GM12878 (cell line): ENCODE measurements around the gene IL1RAPL1. TPM values are rescaled to one million over a fixed set of nuclear protein-coding genes. Genes with fewer than 3 reads are reported as not detected.

ENCODE experiments used
- ATAC-seq: fragments of 200-7000 bp; cut with Tn5 transposase; 3 replicates; pipeline ENCODE4 v1.9.1; 2020; ENCODE audit warnings: mild to moderate bottlenecking, moderate library complexity
- BruUV-seq: library from RNA; stranded (reverse); fragments of 400-500 nt; replicated peaks from 2 replicates; lab custom pipeline; 2021; lab: Mats Ljungman, UMichigan
- CTCF ChIA-PET: fragments of 300-600 bp; sonication (Branson Sonifier 250); formaldehyde crosslinking; extraction: SDS; loops from one replicate; lab custom pipeline; 2021; ENCODE audit warnings: inconsistent platforms; lab: Yijun Ruan, JAX
- POLR2A ChIA-PET: fragments of 350-600 bp; formaldehyde crosslinking; extraction: SDS; loops from one replicate; lab custom pipeline; 2021; ENCODE audit warnings: inconsistent platforms; lab: Charles Lee
- RAD21 ChIA-PET: fragments of 300-600 bp; sonication (Branson Sonifier 250); formaldehyde crosslinking; loops from one replicate; lab custom pipeline; 2023; ENCODE audit warnings: antibody characterized with exemption; ENCODE audit not compliant: unreplicated experiment; lab: Charles Lee
- SMC1A ChIA-PET: fragments of 300-600 bp; sonication (Branson Sonifier 250); formaldehyde crosslinking; loops from one replicate; lab custom pipeline; 2023; ENCODE audit not compliant: unreplicated experiment, uncharacterized antibody; lab: Charles Lee
- DNase-seq: peaks from one replicate; pipeline ENCODE4 v3.0.0-alpha.2; 2011; ENCODE audit warnings: low read depth, low spot score
- FAIRE-seq: peaks from 3 replicates; lab custom pipeline; 2011; peaks lifted over from hg19 to GRCh38; lab: Jason Lieb, UNC
- H2AFZ ChIP-seq: 2 replicates; pipeline ENCODE4 v1.6.0; 2011; ENCODE audit warnings: low read depth, low read length, control low read depth; ENCODE audit not compliant: control insufficient read depth
- H3K27ac ChIP-seq: 2 replicates; pipeline ENCODE4 v1.5.1; 2011; ENCODE audit warnings: control low read depth; ENCODE audit not compliant: control insufficient read depth, insufficient read depth
- H3K27me3 ChIP-seq, 2 experiments: replicated peaks in 1 of 2; 2 replicates each; pipeline versions ENCODE4 v1.6.0 to v1.6.1; 2011; ENCODE audit warnings: low read length in 1 of 2; ENCODE audit not compliant: control insufficient read depth in 2 of 2, insufficient read depth in 2 of 2
- H3K36me3 ChIP-seq, 2 experiments: 2 replicates each; pipeline ENCODE4 v1.5.1; 2011; ENCODE audit warnings: low read length in 1 of 2; ENCODE audit not compliant: control insufficient read depth in 2 of 2, insufficient read depth in 2 of 2
- H3K4me1 ChIP-seq: 2 replicates; pipeline ENCODE4 v1.6.1; 2011; ENCODE audit warnings: mild to moderate bottlenecking, low read length, moderate library complexity, mixed read lengths; ENCODE audit not compliant: control insufficient read depth, insufficient read depth
- H3K4me2 ChIP-seq: 2 replicates; pipeline ENCODE4 v1.6.0; 2011; ENCODE audit warnings: control low read depth; ENCODE audit not compliant: control insufficient read depth, insufficient read depth
- H3K4me3 ChIP-seq: fragments of 200-600 bp; sonication (generic); 2 replicates; pipeline ENCODE4 v1.5.1; 2016
- H3K79me2 ChIP-seq: 2 replicates; pipeline ENCODE4 v1.6.0; 2011; ENCODE audit warnings: low read length; ENCODE audit not compliant: control insufficient read depth, insufficient read depth
- H3K9ac ChIP-seq: 2 replicates; pipeline ENCODE4 v1.8.0; 2011; ENCODE audit warnings: low read length, control low read depth, mixed read lengths; ENCODE audit not compliant: control insufficient read depth, insufficient read depth
- H3K9me3 ChIP-seq: replicated peaks from 3 replicates; pipeline ENCODE4 v1.5.1; 2011; ENCODE audit warnings: mild to moderate bottlenecking, low read length; ENCODE audit not compliant: control insufficient read depth, insufficient read depth
- H4K20me1 ChIP-seq: 2 replicates; pipeline ENCODE4 v1.6.0; 2011; ENCODE audit not compliant: control insufficient read depth, insufficient read depth
- BACH1 ChIP-seq: fragments of 450-650 bp; IDR thresholded peaks from 2 replicates; pipeline ENCODE4 v1.6.1; 2017; ENCODE audit warnings: mild to moderate bottlenecking, borderline replicate concordance
- CREB1 ChIP-seq: IDR thresholded peaks from 2 replicates; pipeline ENCODE4 v1.6.1; 2012; ENCODE audit warnings: low read depth, mild to moderate bottlenecking, inconsistent platforms
- EP300 ChIP-seq, 2 experiments: fragments of 150-350 bp in 1 of 2; IDR thresholded peaks; 2 replicates each; pipeline ENCODE4 v1.6.1; 2011 to 2012; ENCODE audit warnings: low read depth in 2 of 2, low read length in 2 of 2, borderline replicate concordance in 1 of 2, improper control_type of control experiment in 1 of 2, inconsistent platforms in 1 of 2; ENCODE audit not compliant: control insufficient read depth in 1 of 2
- FOS ChIP-seq: IDR thresholded peaks from 3 replicates; pipeline ENCODE4 v1.6.1; 2011; ENCODE audit warnings: borderline replicate concordance; ENCODE audit not compliant: insufficient read length; ENCODE audit errors: extremely low read depth
- JUND ChIP-seq: IDR thresholded peaks from 2 replicates; pipeline ENCODE4 v1.6.1; 2012; ENCODE audit warnings: low read depth, mild to moderate bottlenecking, low read length, improper control_type of control experiment, moderate library complexity
- KAT2A ChIP-seq: conservative IDR thresholded peaks from 2 replicates; pipeline ENCODE4 v1.6.1; 2011; ENCODE audit warnings: low read depth, low read length; ENCODE audit not compliant: control insufficient read depth
- KDM1A ChIP-seq: fragments of 200-600 bp; sonication (generic); IDR thresholded peaks from 2 replicates; pipeline ENCODE4 v1.6.1; 2016; ENCODE audit warnings: borderline replicate concordance
- NFYA ChIP-seq: IDR thresholded peaks from 2 replicates; pipeline ENCODE4 v1.6.1; 2011; ENCODE audit warnings: low read depth, mild to moderate bottlenecking, low read length, improper control_type of control experiment, borderline replicate concordance
- NR2C1 ChIP-seq: fragments of 450-650 bp; IDR thresholded peaks from 2 replicates; pipeline ENCODE4 v1.6.1; 2017; ENCODE audit warnings: antibody characterized with exemption, mild to moderate bottlenecking, moderate library complexity
- SIX5 ChIP-seq: IDR thresholded peaks from 2 replicates; pipeline ENCODE4 v1.6.1; 2011; ENCODE audit warnings: mild to moderate bottlenecking, low read depth, low read length, moderate library complexity; ENCODE audit not compliant: severe bottlenecking
- SMAD5 ChIP-seq: IDR thresholded peaks from 2 replicates; pipeline ENCODE4 v1.6.1; 2016; ENCODE audit warnings: antibody characterized with exemption, low read depth
- SUZ12 ChIP-seq: fragments of 200-600 bp; sonication (generic); IDR thresholded peaks from one replicate; pipeline ENCODE4 v1.6.1; 2018; ENCODE audit warnings: antibody characterized with exemption, mild to moderate bottlenecking; ENCODE audit not compliant: unreplicated experiment
- WGBS: methylation state at CpG from one replicate; pipeline ENCODE4 v1.1.6; 2016; ENCODE audit warnings: low lambda C conversion rate; ENCODE audit not compliant: insufficient replicate concordance, insufficient coverage; ENCODE audit errors: missing lambda C conversion rate; 5-methylcytosine and 5-hydroxymethylcytosine counted together
- in situ Hi-C: fragments of 300-500 bp; cut with MboI; formaldehyde crosslinking; loops from 9 replicates; pipeline ENCODE4 v1.14.3; 2018; ENCODE audit warnings: mixed read lengths
- intact Hi-C: fragments of 100-400 bp; cut with micrococcal nuclease; formaldehyde crosslinking; loops from one replicate; pipeline ENCODE4 v1.14.2; 2022; ENCODE audit not compliant: unreplicated experiment
- polyA plus RNA-seq, 11 experiments: library from polyadenylated mRNA; depleted of rRNA in 4 of 11; unstranded in 6 of 11; stranded (reverse) in 5 of 11; fragments of >200 nt; fragmentation: Nextera tagmentation in 4 of 11; fragmentation: Illumina TruSeq in 1 of 11; extraction: Ambion mirVana in 4 of 11; extraction: Trizol in 1 of 11; gene quantifications; 1 replicate in 1 of 11; 2 replicates in 10 of 11; pipeline versions ENCODE4 v1.2.1 to v1.2.3, GENCODE V29; 2011 to 2016; ENCODE audit warnings: inconsistent platforms in 2 of 11, missing spikeins in 2 of 11, low read depth in 1 of 11
- total RNA-seq, 4 experiments: library from RNA; depleted of rRNA in 3 of 4; stranded (reverse); fragments of >200 nt in 3 of 4; fragmentation: Illumina TruSeq in 1 of 4; extraction: Trizol in 1 of 4; gene quantifications; 2 replicates each; pipeline versions ENCODE4 v1.2.1 to v1.2.3, GENCODE V29; 2013 to 2021
- TF ChIP-seq, protein P1 (sequence below): fragments of 450-650 bp; IDR thresholded peaks from 2 replicates; pipeline ENCODE4 v1.6.1; 2016; ENCODE audit warnings: mild to moderate bottlenecking
- TF ChIP-seq, protein P2 (sequence below): fragments of 450-650 bp; IDR thresholded peaks from 2 replicates; pipeline ENCODE4 v1.6.1; 2017; ENCODE audit warnings: borderline replicate concordance
- TF ChIP-seq, protein P3 (sequence below): fragments of 450-650 bp; formaldehyde crosslinking; IDR thresholded peaks from 2 replicates; pipeline ENCODE4 v1.4.0; 2022; ENCODE audit warnings: mild to moderate bottlenecking, moderate library complexity

IL1RAPL1 gene
- total and polyA plus RNA-seq, 10 of the 15 experiments (the other 5 are each of a cell fraction or from before 2014, with no cell fraction given), result not detected

DNA sequence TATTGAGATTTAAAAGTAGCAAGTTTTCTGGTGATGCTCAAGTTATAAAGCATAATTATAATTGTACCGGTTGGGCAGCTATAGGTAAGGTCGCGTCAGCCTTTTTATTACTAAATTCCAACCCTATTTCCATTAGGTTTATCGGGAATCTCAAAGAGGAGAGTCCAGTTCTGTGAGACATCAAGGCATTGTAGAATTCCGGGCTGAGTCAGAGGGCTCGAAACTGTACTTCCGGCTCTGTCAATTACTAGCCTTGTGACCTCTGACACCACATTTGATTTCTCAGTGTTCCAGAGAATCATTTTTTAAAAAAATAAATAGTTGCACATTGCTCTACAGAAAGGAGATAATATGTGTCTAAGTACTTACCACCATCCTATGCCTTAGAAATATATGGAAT, 4.3 kb downstream of the IL1RAPL1 start:
- Histone ChIP-seq H3K4me2 (no peak overlapping the region), H3K27me3 (no peaks in the 10 kb centered on the region; a peak in 1 of 4 replicates), H2AFZ (no peak overlapping the region), H3K4me3 (no peak overlapping the region), H3K27ac (no peak overlapping the region), H3K36me3 (no peaks in the 10 kb centered on the region), H3K79me2 (no peaks in the 10 kb centered on the region), H3K9ac (no peak overlapping the region), H4K20me1 (no peaks in the 10 kb centered on the region), H3K4me1 (no peaks in the 10 kb centered on the region), H3K9me3 (no peaks in the 10 kb centered on the region)
- CTCF ChIA-PET, result interaction anchor here (1.4 kb wide), 1 partner anchor 11 kb away, joined by 3 read pairs; no protein-coding TSS in a partner anchor
- 63% methylated on average over 7 of the region's 7 CpGs for WGBS
- no peak for TF ChIP-seq KDM1A
- TF ChIP-seq, protein P1, sequence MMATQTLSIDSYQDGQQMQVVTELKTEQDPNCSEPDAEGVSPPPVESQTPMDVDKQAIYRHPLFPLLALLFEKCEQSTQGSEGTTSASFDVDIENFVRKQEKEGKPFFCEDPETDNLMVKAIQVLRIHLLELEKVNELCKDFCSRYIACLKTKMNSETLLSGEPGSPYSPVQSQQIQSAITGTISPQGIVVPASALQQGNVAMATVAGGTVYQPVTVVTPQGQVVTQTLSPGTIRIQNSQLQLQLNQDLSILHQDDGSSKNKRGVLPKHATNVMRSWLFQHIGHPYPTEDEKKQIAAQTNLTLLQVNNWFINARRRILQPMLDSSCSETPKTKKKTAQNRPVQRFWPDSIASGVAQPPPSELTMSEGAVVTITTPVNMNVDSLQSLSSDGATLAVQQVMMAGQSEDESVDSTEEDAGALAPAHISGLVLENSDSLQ, result no peak
- no peak for TF ChIP-seq SIX5
- TF ChIP-seq SMAD5, result no peak
- no peak for TF ChIP-seq CREB1
- TF ChIP-seq JUND, result no peak
- TF ChIP-seq KAT2A, result no peak
- TF ChIP-seq NR2C1, result no peak
- no peak for TF ChIP-seq NFYA
- no peak for TF ChIP-seq BACH1
- TF ChIP-seq, protein P2, sequence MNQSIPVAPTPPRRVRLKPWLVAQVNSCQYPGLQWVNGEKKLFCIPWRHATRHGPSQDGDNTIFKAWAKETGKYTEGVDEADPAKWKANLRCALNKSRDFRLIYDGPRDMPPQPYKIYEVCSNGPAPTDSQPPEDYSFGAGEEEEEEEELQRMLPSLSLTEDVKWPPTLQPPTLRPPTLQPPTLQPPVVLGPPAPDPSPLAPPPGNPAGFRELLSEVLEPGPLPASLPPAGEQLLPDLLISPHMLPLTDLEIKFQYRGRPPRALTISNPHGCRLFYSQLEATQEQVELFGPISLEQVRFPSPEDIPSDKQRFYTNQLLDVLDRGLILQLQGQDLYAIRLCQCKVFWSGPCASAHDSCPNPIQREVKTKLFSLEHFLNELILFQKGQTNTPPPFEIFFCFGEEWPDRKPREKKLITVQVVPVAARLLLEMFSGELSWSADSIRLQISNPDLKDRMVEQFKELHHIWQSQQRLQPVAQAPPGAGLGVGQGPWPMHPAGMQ, result no peak
- TF ChIP-seq EP300 (IDR thresholded peaks at IDR 0.05; ENCODE audit: borderline replicate concordance in 1 of 2, control insufficient read depth in 1 of 2, low read depth in 2 of 2, low read length in 2 of 2), result no peak
- TF ChIP-seq FOS, result no peak
- TF ChIP-seq SUZ12, result no peak
- TF ChIP-seq, protein P3, sequence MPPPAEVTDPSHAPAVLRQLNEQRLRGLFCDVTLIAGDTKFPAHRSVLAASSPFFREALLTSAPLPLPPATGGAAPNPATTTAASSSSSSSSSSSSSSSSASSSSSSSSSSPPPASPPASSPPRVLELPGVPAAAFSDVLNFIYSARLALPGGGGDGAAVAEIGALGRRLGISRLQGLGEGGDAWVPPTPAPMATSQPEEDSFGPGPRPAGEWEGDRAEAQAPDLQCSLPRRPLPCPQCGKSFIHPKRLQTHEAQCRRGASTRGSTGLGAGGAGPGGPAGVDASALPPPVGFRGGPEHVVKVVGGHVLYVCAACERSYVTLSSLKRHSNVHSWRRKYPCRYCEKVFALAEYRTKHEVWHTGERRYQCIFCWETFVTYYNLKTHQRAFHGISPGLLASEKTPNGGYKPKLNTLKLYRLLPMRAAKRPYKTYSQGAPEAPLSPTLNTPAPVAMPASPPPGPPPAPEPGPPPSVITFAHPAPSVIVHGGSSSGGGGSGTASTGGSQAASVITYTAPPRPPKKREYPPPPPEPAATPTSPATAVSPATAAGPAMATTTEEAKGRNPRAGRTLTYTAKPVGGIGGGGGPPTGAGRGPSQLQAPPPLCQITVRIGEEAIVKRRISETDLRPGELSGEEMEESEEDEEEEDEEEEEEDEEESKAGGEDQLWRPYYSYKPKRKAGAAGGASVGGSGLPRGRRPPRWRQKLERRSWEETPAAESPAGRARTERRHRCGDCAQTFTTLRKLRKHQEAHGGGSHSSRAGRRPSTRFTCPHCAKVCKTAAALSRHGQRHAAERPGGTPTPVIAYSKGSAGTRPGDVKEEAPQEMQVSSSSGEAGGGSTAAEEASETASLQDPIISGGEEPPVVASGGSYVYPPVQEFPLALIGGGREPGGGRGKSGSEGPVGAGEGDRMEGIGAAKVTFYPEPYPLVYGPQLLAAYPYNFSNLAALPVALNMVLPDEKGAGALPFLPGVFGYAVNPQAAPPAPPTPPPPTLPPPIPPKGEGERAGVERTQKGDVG, result no peak
- in situ Hi-C loops (no loop called here), intact Hi-C loops (no loop called here)
- SMC1A ChIA-PET, result no interaction called here
- DNase-seq (no peak), ATAC-seq (no peak), FAIRE-seq (no peak)
- POLR2A ChIA-PET, result no interaction called here
- no TSS peak for BruUV-seq
- RAD21 ChIA-PET, result no interaction called here
